Mammary epithelial cell (primary cell): ENCODE measurements around the gene OLA1.

Source experiments
- CTCF ChIP-seq, 2 donors: IDR thresholded peaks in 1 of 2; conservative IDR thresholded peaks in 1 of 2; 2 replicates each; pipeline ENCODE4 v1.5.1; 2011 to 2012; ENCODE audit warnings: inconsistent platforms in 2 of 2, low read length in 2 of 2, mild to moderate bottlenecking in 2 of 2, control low read depth in 1 of 2, low read depth in 1 of 2; ENCODE audit not compliant: insufficient read depth in 1 of 2; ENCODE audit errors: extremely low read depth in 1 of 2
- EZH2 ChIP-seq: IDR thresholded peaks from 2 replicates; pipeline ENCODE4 v1.6.1; 2012; ENCODE audit warnings: low read length, inconsistent platforms, borderline replicate concordance

- TF ChIP-seq CTCF (conservative IDR thresholded peaks at IDR 0.05 in 1 of 2, IDR thresholded peaks at IDR 0.05 in 1 of 2; ENCODE audit: extremely low read depth in 1 of 2, insufficient read depth in 1 of 2, low read depth in 1 of 2, low read length in 2 of 2) (no peak), EZH2 (no peak)
These were observed 195.8 kb downstream of the OLA1 start for GRCh38 chr2:174052584-174052976.
